ENCODE measurements around the gene OSBPL2. TPM values are rescaled to one million over a fixed set of nuclear protein-coding genes. Genes with fewer than 3 reads are reported as not detected.

Gene OSBPL2
- total and polyA plus RNA-seq, 4 donors, result 9.9 to 19.7 (median 12.3) TPM

GRCh38 chr20:62285151-62285550 lies 46.8 kb downstream of the OSBPL2 start:
- no peak for TF ChIP-seq JUND (IDR thresholded peaks at IDR 0.05)
- TF ChIP-seq SP1 (IDR thresholded peaks at IDR 0.05), result no peak
- TF ChIP-seq, protein P1, sequence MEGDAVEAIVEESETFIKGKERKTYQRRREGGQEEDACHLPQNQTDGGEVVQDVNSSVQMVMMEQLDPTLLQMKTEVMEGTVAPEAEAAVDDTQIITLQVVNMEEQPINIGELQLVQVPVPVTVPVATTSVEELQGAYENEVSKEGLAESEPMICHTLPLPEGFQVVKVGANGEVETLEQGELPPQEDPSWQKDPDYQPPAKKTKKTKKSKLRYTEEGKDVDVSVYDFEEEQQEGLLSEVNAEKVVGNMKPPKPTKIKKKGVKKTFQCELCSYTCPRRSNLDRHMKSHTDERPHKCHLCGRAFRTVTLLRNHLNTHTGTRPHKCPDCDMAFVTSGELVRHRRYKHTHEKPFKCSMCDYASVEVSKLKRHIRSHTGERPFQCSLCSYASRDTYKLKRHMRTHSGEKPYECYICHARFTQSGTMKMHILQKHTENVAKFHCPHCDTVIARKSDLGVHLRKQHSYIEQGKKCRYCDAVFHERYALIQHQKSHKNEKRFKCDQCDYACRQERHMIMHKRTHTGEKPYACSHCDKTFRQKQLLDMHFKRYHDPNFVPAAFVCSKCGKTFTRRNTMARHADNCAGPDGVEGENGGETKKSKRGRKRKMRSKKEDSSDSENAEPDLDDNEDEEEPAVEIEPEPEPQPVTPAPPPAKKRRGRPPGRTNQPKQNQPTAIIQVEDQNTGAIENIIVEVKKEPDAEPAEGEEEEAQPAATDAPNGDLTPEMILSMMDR (IDR thresholded peaks at IDR 0.05; ENCODE audit: low read depth, low read length, missing input control), result no peak
- Histone ChIP-seq H3K9me3 (ENCODE audit: control insufficient read depth in 4 of 4, low read length in 3 of 4) (no peaks in the 10 kb centered on the region), H3K36me3 (ENCODE audit: control insufficient read depth in 4 of 4, insufficient read depth in 3 of 4, low read depth in 1 of 4, low read length in 3 of 4) (peaks cover 11 to 44% (median 37%) of the 10 kb centered on the region in 4 donors), H3K9ac (ENCODE audit: low read depth in 1 of 2, low read length in 2 of 2) (no peak overlapping the region), H3K27me3 (ENCODE audit: control insufficient read depth in 4 of 4, insufficient read depth in 4 of 4, low read length in 3 of 4) (no peaks in the 10 kb centered on the region), H3K4me3 (ENCODE audit: low read depth in 1 of 3, low read length in 3 of 3) (no peak overlapping the region), H3K4me1 (ENCODE audit: control insufficient read depth in 4 of 4, insufficient read depth in 4 of 4, low read length in 3 of 4) (peaks cover 0 to 10% (median 6%) of the 10 kb centered on the region in 4 donors), H3K27ac (ENCODE audit: low read depth in 1 of 2, low read length in 2 of 2) (peak overlapping the region; percentile 24 to 54)
- DNase-seq (ENCODE audit: low spot score), result no peak
- WGBS, result 86% methylated on average over 6 of the region's 6 CpGs

DNA sequence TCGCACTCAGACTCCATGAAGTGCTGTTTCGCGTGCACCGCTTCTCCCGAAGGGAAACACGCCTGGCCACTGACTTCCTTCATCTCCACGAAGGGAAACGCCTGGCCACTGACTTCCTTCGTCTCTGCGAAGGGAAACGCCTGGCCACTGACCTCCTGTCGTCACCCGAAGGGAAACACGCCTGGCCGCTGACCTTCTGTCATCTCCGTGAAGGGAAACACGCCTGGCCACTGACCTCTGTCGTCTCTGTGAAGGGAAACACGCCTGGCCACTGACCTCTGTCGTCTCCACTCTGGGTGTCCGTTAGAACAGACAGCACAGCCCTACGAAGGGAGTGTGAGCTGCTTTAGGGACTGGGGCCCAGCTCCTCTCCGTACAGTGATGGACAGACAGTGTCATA lies 47.4 kb downstream of the OSBPL2 start:
- H3K27me3 ChIP-seq (ENCODE audit: control insufficient read depth in 4 of 4, insufficient read depth in 4 of 4, low read length in 3 of 4), result no peaks in the 10 kb centered on the region
- peaks cover 11 to 38% (median 32%) of the 10 kb centered on the region in 4 donors for H3K36me3 ChIP-seq (ENCODE audit: control insufficient read depth in 4 of 4, insufficient read depth in 3 of 4, low read depth in 1 of 4, low read length in 3 of 4)
- WGBS, result 55% methylated on average over 23 of the region's 23 CpGs
- H3K9ac ChIP-seq (ENCODE audit: low read depth in 1 of 2, low read length in 2 of 2), result no peak overlapping the region
- H3K9me3 ChIP-seq (ENCODE audit: control insufficient read depth in 4 of 4, low read length in 3 of 4), result no peaks in the 10 kb centered on the region
- no peak for TF ChIP-seq TAF1 (conservative IDR thresholded peaks at IDR 0.05)
- TF ChIP-seq EGR1 (IDR thresholded peaks at IDR 0.05; ENCODE audit: low read depth in 2 of 2), result peak in 1 of 2 donors; percentile 84
- peak; percentile 27 to 37 for TF ChIP-seq GABPA (IDR thresholded peaks at IDR 0.05 in 1 of 2, conservative IDR thresholded peaks at IDR 0.05 in 1 of 2)
- peak in 1 of 2 donors; percentile 32 for TF ChIP-seq JUND (IDR thresholded peaks at IDR 0.05)
- TF ChIP-seq, protein P2, sequence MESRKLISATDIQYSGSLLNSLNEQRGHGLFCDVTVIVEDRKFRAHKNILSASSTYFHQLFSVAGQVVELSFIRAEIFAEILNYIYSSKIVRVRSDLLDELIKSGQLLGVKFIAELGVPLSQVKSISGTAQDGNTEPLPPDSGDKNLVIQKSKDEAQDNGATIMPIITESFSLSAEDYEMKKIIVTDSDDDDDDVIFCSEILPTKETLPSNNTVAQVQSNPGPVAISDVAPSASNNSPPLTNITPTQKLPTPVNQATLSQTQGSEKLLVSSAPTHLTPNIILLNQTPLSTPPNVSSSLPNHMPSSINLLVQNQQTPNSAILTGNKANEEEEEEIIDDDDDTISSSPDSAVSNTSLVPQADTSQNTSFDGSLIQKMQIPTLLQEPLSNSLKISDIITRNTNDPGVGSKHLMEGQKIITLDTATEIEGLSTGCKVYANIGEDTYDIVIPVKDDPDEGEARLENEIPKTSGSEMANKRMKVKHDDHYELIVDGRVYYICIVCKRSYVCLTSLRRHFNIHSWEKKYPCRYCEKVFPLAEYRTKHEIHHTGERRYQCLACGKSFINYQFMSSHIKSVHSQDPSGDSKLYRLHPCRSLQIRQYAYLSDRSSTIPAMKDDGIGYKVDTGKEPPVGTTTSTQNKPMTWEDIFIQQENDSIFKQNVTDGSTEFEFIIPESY (IDR thresholded peaks at IDR 0.05), result no peak
- TF ChIP-seq RAD21 (IDR thresholded peaks at IDR 0.05), result peak in 1 of 2 donors; percentile 16
- TF ChIP-seq RXRA (IDR thresholded peaks at IDR 0.05), result peak; percentile 95 to 98
- TF ChIP-seq NR2F2 (IDR thresholded peaks at IDR 0.05), result peak; percentile 100
- no peak for TF ChIP-seq FOXA1 (IDR thresholded peaks at IDR 0.05)
- no peak for TF ChIP-seq MAX (IDR thresholded peaks at IDR 0.05)
- TF ChIP-seq, protein P3, sequence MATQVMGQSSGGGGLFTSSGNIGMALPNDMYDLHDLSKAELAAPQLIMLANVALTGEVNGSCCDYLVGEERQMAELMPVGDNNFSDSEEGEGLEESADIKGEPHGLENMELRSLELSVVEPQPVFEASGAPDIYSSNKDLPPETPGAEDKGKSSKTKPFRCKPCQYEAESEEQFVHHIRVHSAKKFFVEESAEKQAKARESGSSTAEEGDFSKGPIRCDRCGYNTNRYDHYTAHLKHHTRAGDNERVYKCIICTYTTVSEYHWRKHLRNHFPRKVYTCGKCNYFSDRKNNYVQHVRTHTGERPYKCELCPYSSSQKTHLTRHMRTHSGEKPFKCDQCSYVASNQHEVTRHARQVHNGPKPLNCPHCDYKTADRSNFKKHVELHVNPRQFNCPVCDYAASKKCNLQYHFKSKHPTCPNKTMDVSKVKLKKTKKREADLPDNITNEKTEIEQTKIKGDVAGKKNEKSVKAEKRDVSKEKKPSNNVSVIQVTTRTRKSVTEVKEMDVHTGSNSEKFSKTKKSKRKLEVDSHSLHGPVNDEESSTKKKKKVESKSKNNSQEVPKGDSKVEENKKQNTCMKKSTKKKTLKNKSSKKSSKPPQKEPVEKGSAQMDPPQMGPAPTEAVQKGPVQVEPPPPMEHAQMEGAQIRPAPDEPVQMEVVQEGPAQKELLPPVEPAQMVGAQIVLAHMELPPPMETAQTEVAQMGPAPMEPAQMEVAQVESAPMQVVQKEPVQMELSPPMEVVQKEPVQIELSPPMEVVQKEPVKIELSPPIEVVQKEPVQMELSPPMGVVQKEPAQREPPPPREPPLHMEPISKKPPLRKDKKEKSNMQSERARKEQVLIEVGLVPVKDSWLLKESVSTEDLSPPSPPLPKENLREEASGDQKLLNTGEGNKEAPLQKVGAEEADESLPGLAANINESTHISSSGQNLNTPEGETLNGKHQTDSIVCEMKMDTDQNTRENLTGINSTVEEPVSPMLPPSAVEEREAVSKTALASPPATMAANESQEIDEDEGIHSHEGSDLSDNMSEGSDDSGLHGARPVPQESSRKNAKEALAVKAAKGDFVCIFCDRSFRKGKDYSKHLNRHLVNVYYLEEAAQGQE (IDR thresholded peaks at IDR 0.05), result no peak
- TF ChIP-seq, protein P1 (IDR thresholded peaks at IDR 0.05; ENCODE audit: low read depth, low read length, missing input control), result no peak
- TF ChIP-seq HNF4A (conservative IDR thresholded peaks at IDR 0.05), result no peak
- no peak for TF ChIP-seq YY1 (IDR thresholded peaks at IDR 0.05)
- no peak for TF ChIP-seq FOXA2 (IDR thresholded peaks at IDR 0.05)
- no peak for TF ChIP-seq HNF4G (IDR thresholded peaks at IDR 0.05)
- peak; percentile 78 for TF ChIP-seq SP1 (IDR thresholded peaks at IDR 0.05)
- no peak for TF ChIP-seq ATF3 (IDR thresholded peaks at IDR 0.05)
- H3K4me1 ChIP-seq (ENCODE audit: control insufficient read depth in 4 of 4, insufficient read depth in 4 of 4, low read length in 3 of 4), result peaks cover 0 to 10% (median 6%) of the 10 kb centered on the region in 4 donors
- H3K4me3 ChIP-seq (ENCODE audit: low read depth in 1 of 3, low read length in 3 of 3), result no peak overlapping the region
- no peak for DNase-seq (ENCODE audit: low spot score)
- H3K27ac ChIP-seq (ENCODE audit: low read depth in 1 of 2, low read length in 2 of 2), result peak overlapping the region; percentile 24 to 54

Measured in liver (tissue), 9 donors.